ENCODE results near the gene MRPL22.
"Not testable (repeated sequence)": the region's sequence is repeated elsewhere in the genome, so short reads cannot be mapped to it uniquely, and the experiment has no call there.

- not testable (repeated sequence) for TF ChIP-seq POLR2A (IDR thresholded peaks at IDR 0.05; ENCODE audit: low read length); GATA1 (IDR thresholded peaks at IDR 0.05; ENCODE audit: low read depth, low read length)
Observed at GRCh38 chr5:154978294-154978693, 37.4 kb downstream of the MRPL22 start.

All from erythroblast (primary cell).